Colonic mucosa (tissue), 4 donors: Measurements from ENCODE around the gene SUGP1. TPM values are rescaled to one million over a fixed set of nuclear protein-coding genes. Genes with fewer than 3 reads are reported as not detected.

ENCODE experiments used
- DNase-seq: peaks from one replicate; pipeline ENCODE4 v3.0.0-alpha.2; 2020
- H3K27ac ChIP-seq: fragments of 200-600 bp; one replicate; pipeline ENCODE4 v1.8.0; 2021
- H3K27me3 ChIP-seq: fragments of 200-600 bp; one replicate; pipeline ENCODE4 v1.8.0; 2021
- H3K36me3 ChIP-seq: fragments of 200-600 bp; one replicate; pipeline ENCODE4 v1.8.0; 2021
- H3K4me1 ChIP-seq: fragments of 200-600 bp; one replicate; pipeline ENCODE4 v1.8.0; 2021; ENCODE audit warnings: mild to moderate bottlenecking
- H3K4me3 ChIP-seq: fragments of 200-600 bp; one replicate; pipeline ENCODE4 v1.8.0; 2021
- H3K9ac ChIP-seq, 2 donors: one replicate each; pipeline ENCODE4 v1.7.0; 2013; ENCODE audit warnings: control low read depth in 2 of 2, low read depth in 2 of 2, low read length in 2 of 2
- H3K9me3 ChIP-seq: fragments of 200-600 bp; one replicate; pipeline ENCODE4 v1.8.0; 2021
- CTCF ChIP-seq: fragments of 200-600 bp; IDR thresholded peaks from one replicate; pipeline ENCODE4 v1.8.0; 2022; ENCODE audit warnings: antibody characterized with exemption, mild to moderate bottlenecking
- intact Hi-C: fragments of 100-400 bp; cut with DNase I; formaldehyde crosslinking; loops from one replicate; pipeline ENCODE4 v1.14.1; 2022
- total RNA-seq, 2 donors: library from RNA; stranded (reverse); fragmentation: NEBNext Ultra II Directional in 1 of 2; extraction: Animal tissue kit (Norgen Biotek cat#: 25700) in 1 of 2; gene quantifications; one replicate each; pipeline ENCODE4 v1.2.1, GENCODE V29; 2021
- donor health status: healthy.
- donor health status: DM: no; HTN: no; CAD: no.
- donor health status: DM: no; HTN: no; CAD: no.

Gene SUGP1
- total RNA-seq, 2 donors from 2014 or later, result 33.2 to 54.7 TPM

- Histone ChIP-seq H3K9ac (no peak overlapping the region), H3K27ac (no peak overlapping the region), H3K27me3 (no peaks in the 10 kb centered on the region), H3K4me3 (no peak overlapping the region), H3K9me3 (no peaks in the 10 kb centered on the region), H3K36me3 (peaks cover 3% of the 10 kb centered on the region), H3K4me1 (no peaks in the 10 kb centered on the region)
- intact Hi-C loops, result no loop called here
- TF ChIP-seq CTCF, result no peak
- no peak for DNase-seq
Measured at GRCh38 chr19:19306191-19306590, 14.1 kb downstream of the SUGP1 start.

- H3K9ac ChIP-seq, result no peak overlapping the region
- no peak for TF ChIP-seq CTCF
- H3K4me1 ChIP-seq, result no peaks in the 10 kb centered on the region
- H3K36me3 ChIP-seq, result peaks cover 3% of the 10 kb centered on the region
- H3K27ac ChIP-seq, result no peak overlapping the region
- H3K9me3 ChIP-seq, result no peaks in the 10 kb centered on the region
- H3K27me3 ChIP-seq, result no peaks in the 10 kb centered on the region
- H3K4me3 ChIP-seq, result no peak overlapping the region
- DNase-seq, result no peak
- intact Hi-C loops, result no loop called here
Measured at GRCh38 chr19:19305696-19306095, 14.6 kb downstream of the SUGP1 start.

- DNase-seq, result no peak
Measured at GRCh38 chr19:19305066-19305465, 15.2 kb downstream of the SUGP1 start.

GRCh38 chr19:19304186-19304965 is 15.9 kb downstream of the SUGP1 start:
- Histone ChIP-seq H3K9ac (no peak overlapping the region), H3K27me3 (no peaks in the 10 kb centered on the region), H3K4me1 (no peaks in the 10 kb centered on the region), H3K27ac (no peak overlapping the region), H3K36me3 (peaks cover 6% of the 10 kb centered on the region), H3K9me3 (no peaks in the 10 kb centered on the region), H3K4me3 (no peak overlapping the region)
- no peak for TF ChIP-seq CTCF
- no peak for DNase-seq
- intact Hi-C loops, result no loop called here

More at GRCh38 chr19:19305066-19305465, 15.2 kb downstream of the SUGP1 start:
- Histone ChIP-seq H3K4me3 (no peak overlapping the region), H3K9ac (no peak overlapping the region), H3K27ac (no peak overlapping the region), H3K27me3 (no peaks in the 10 kb centered on the region), H3K4me1 (no peaks in the 10 kb centered on the region), H3K9me3 (no peaks in the 10 kb centered on the region), H3K36me3 (peaks cover 6% of the 10 kb centered on the region)
- intact Hi-C loops, result no loop called here
- no peak for TF ChIP-seq CTCF

GRCh38 chr19:19303411-19303810 is 16.9 kb downstream of the SUGP1 start:
- intact Hi-C loops, result no loop called here
- Histone ChIP-seq H3K36me3 (peaks cover 6% of the 10 kb centered on the region), H3K9me3 (no peaks in the 10 kb centered on the region), H3K4me1 (no peaks in the 10 kb centered on the region), H3K9ac (no peak overlapping the region), H3K4me3 (no peak overlapping the region), H3K27me3 (no peaks in the 10 kb centered on the region), H3K27ac (no peak overlapping the region)
- no peak for TF ChIP-seq CTCF
- no peak for DNase-seq
